HepG2 (cell line): ENCODE measurements around the gene ELAC1. TPM values are rescaled to one million over a fixed set of nuclear protein-coding genes. Genes with fewer than 3 reads are reported as not detected.
A peak's percentile ranks its signal among the peaks of the same experiment; 100 is the strongest.

ENCODE experiments used
- LCORL ChIP-seq, 2 experiments: fragments of 450-650 bp in 1 of 2; sonication (generic) in 1 of 2; formaldehyde crosslinking in 1 of 2; IDR thresholded peaks; 2 replicates each; pipeline versions ENCODE4 v1.5.0 to v1.6.1; 2017 to 2020; ENCODE audit warnings: antibody characterized with exemption in 1 of 2, missing genetic modification reagents in 1 of 2
- MED8 ChIP-seq: sonication (generic); formaldehyde crosslinking; IDR thresholded peaks from 2 replicates; pipeline ENCODE4 v1.8.1; 2023; ENCODE audit warnings: mild to moderate bottlenecking, missing genetic modification reagents; ENCODE audit not compliant: insufficient replicate concordance
- SOX5 ChIP-seq: IDR thresholded peaks from 2 replicates; pipeline ENCODE4 v1.6.1; 2016; ENCODE audit warnings: borderline replicate concordance
- XBP1 ChIP-seq: sonication (generic); formaldehyde crosslinking; IDR thresholded peaks from 2 replicates; pipeline ENCODE4 v1.5.0; 2020; ENCODE audit warnings: missing genetic modification reagents
- ZBTB26 ChIP-seq: IDR thresholded peaks from 2 replicates; pipeline ENCODE4 v1.6.1; 2016; ENCODE audit warnings: missing compliant biosample characterization, missing genetic modification reagents, borderline replicate concordance
- ZNF180 ChIP-seq: sonication (generic); formaldehyde crosslinking; IDR thresholded peaks from 2 replicates; pipeline ENCODE4 v1.4.0; 2020; ENCODE audit warnings: low read depth, missing genetic modification reagents, borderline replicate concordance
- ZNF598 ChIP-seq: sonication (generic); formaldehyde crosslinking; IDR thresholded peaks from 2 replicates; pipeline ENCODE4 v1.5.1; 2020; ENCODE audit warnings: mild to moderate bottlenecking, missing genetic modification reagents, borderline replicate concordance
- ZNF720 ChIP-seq: sonication (generic); formaldehyde crosslinking; IDR thresholded peaks from 2 replicates; pipeline ENCODE4 v1.4.0; 2020; ENCODE audit warnings: missing genetic modification reagents
- ZNF775 ChIP-seq: sonication (generic); formaldehyde crosslinking; IDR thresholded peaks from 2 replicates; pipeline ENCODE4 v1.4.0; 2020; ENCODE audit warnings: missing genetic modification reagents, mild to moderate bottlenecking, moderate library complexity, borderline replicate concordance
- ZNF816 ChIP-seq: sonication (generic); formaldehyde crosslinking; IDR thresholded peaks from 2 replicates; pipeline ENCODE4 v1.8.0; 2022; ENCODE audit warnings: missing genetic modification reagents, mild to moderate bottlenecking, borderline replicate concordance
- polyA plus RNA-seq, 8 experiments: library from polyadenylated mRNA; depleted of rRNA in 3 of 8; stranded (reverse) in 7 of 8; unstranded in 1 of 8; fragments of >200 nt; fragmentation: Illumina TruSeq in 4 of 8; extraction: Trizol in 4 of 8; gene quantifications; 2 replicates each; pipeline versions ENCODE4 v1.2.1 to v1.2.3, GENCODE V29; 2011 to 2016; ENCODE audit warnings: low read depth in 4 of 8, missing spikeins in 1 of 8, mixed read lengths in 1 of 8; ENCODE audit not compliant: insufficient read depth in 1 of 8
- total RNA-seq, 5 experiments: library from RNA; depleted of rRNA; stranded (reverse); fragments of >200 nt; fragmentation: Illumina TruSeq; extraction: Trizol; gene quantifications; 2 replicates each; pipeline ENCODE4 v1.2.3, GENCODE V29; 2016; ENCODE audit warnings: low read depth in 1 of 5
- TF ChIP-seq, protein P1 (sequence below): sonication (generic); formaldehyde crosslinking; IDR thresholded peaks from 2 replicates; pipeline ENCODE4 v1.5.0; 2020; ENCODE audit warnings: missing genetic modification reagents
- TF ChIP-seq, protein P2 (sequence below): sonication (generic); formaldehyde crosslinking; IDR thresholded peaks from 2 replicates; pipeline ENCODE4 v1.4.0; 2020; ENCODE audit warnings: missing genetic modification reagents, mild to moderate bottlenecking, borderline replicate concordance

ELAC1 gene
- total and polyA plus RNA-seq, 2 of the 13 experiments (the other 11 are each of a cell fraction or from before 2014, with no cell fraction given) = 1.9 to 3.6 TPM

GRCh38 chr18:51029694-51030536 lies 62.1 kb downstream of the ELAC1 start, which contains the start of gene SMAD4 (continued):
- TF ChIP-seq ZBTB26 (CRISPR knock-in tag) (no peak), ZNF816 (CRISPR knock-in tag) (0 out of 2 replicates have a peak, but pooled peaks have one; percentile 49), XBP1 (no peak), MED8 (CRISPR knock-in tag) (peak; percentile 52), LCORL (IDR thresholded peaks at IDR 0.05) (no peak), LCORL (CRISPR knock-in tag; IDR thresholded peaks at IDR 0.05) (peak; percentile 46; the same call in 1 of the 2 replicates), ZNF180 (no peak), ZNF720 (CRISPR knock-in tag) (no peak), ZNF775 (CRISPR knock-in tag) (no peak), SOX5 (0 out of 2 replicates have a peak, but pooled peaks have one; percentile 5), ZNF598 (CRISPR knock-in tag) (peak; percentile 49; the same call in 1 of the 2 replicates)
- TF ChIP-seq, protein P1, sequence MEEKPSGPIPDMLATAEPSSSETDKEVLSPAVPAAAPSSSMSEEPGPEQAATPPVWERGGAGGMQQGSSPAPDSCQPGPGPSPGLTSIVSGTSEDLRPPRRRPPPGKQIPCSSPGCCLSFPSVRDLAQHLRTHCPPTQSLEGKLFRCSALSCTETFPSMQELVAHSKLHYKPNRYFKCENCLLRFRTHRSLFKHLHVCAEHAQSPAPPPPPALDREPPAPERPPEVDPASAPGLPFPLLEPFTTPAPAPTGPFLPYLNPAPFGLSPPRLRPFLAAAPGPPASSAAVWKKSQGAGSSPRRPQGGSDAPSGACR (CRISPR knock-in tag) = peak; percentile 71; the same call in 1 of the 2 replicates
- TF ChIP-seq, protein P2, sequence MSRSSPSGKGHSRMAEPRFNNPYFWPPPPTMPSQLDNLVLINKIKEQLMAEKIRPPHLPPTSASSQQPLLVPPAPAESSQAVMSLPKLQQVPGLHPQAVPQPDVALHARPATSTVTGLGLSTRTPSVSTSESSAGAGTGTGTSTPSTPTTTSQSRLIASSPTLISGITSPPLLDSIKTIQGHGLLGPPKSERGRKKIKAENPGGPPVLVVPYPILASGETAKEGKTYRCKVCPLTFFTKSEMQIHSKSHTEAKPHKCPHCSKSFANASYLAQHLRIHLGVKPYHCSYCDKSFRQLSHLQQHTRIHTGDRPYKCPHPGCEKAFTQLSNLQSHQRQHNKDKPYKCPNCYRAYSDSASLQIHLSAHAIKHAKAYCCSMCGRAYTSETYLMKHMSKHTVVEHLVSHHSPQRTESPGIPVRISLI (CRISPR knock-in tag) = no peak
